ENCODE measurements around the gene YPEL4.
A peak's percentile ranks its signal among the peaks of the same experiment; 100 is the strongest.

The YPEL4 gene

GRCh38 chr11:57633394-57634070 is 16.2 kb downstream of the YPEL4 start:
- no peak overlapping the region for H3K4me3 ChIP-seq (ENCODE audit: low read depth, low read length)
- TF ChIP-seq, protein P1, sequence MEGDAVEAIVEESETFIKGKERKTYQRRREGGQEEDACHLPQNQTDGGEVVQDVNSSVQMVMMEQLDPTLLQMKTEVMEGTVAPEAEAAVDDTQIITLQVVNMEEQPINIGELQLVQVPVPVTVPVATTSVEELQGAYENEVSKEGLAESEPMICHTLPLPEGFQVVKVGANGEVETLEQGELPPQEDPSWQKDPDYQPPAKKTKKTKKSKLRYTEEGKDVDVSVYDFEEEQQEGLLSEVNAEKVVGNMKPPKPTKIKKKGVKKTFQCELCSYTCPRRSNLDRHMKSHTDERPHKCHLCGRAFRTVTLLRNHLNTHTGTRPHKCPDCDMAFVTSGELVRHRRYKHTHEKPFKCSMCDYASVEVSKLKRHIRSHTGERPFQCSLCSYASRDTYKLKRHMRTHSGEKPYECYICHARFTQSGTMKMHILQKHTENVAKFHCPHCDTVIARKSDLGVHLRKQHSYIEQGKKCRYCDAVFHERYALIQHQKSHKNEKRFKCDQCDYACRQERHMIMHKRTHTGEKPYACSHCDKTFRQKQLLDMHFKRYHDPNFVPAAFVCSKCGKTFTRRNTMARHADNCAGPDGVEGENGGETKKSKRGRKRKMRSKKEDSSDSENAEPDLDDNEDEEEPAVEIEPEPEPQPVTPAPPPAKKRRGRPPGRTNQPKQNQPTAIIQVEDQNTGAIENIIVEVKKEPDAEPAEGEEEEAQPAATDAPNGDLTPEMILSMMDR (IDR thresholded peaks at IDR 0.05; ENCODE audit: low read depth, low read length), result no peak
- TF ChIP-seq MYC (IDR thresholded peaks at IDR 0.05; ENCODE audit: low read depth, low read length), result no peak
- TF ChIP-seq, protein P2, sequence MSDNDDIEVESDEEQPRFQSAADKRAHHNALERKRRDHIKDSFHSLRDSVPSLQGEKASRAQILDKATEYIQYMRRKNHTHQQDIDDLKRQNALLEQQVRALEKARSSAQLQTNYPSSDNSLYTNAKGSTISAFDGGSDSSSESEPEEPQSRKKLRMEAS (IDR thresholded peaks at IDR 0.05; ENCODE audit: low read depth, low read length), result no peak
- no peak for TF ChIP-seq POLR2A (IDR thresholded peaks at IDR 0.05; ENCODE audit: extremely low read depth, insufficient read length)
- no peak for DNase-seq (ENCODE audit: low read depth)

GRCh38 chr11:57632116-57632515 is 17.6 kb downstream of the YPEL4 start:
- DNase-seq (ENCODE audit: low read depth), result peak; percentile 39
- TF ChIP-seq, protein P1 (IDR thresholded peaks at IDR 0.05; ENCODE audit: low read depth, low read length), result no peak
- TF ChIP-seq, protein P2 (IDR thresholded peaks at IDR 0.05; ENCODE audit: low read depth, low read length), result no peak
- TF ChIP-seq POLR2A (IDR thresholded peaks at IDR 0.05; ENCODE audit: extremely low read depth, insufficient read length) (no peak), MYC (IDR thresholded peaks at IDR 0.05; ENCODE audit: low read depth, low read length) (no peak)
- H3K4me3 ChIP-seq (ENCODE audit: low read depth, low read length), result no peak overlapping the region

- H3K4me3 ChIP-seq (ENCODE audit: low read depth, low read length), result no peak overlapping the region
- no peak for DNase-seq (ENCODE audit: low read depth)
- TF ChIP-seq, protein P1 (IDR thresholded peaks at IDR 0.05; ENCODE audit: low read depth, low read length), result no peak
- no peak for TF ChIP-seq POLR2A (IDR thresholded peaks at IDR 0.05; ENCODE audit: extremely low read depth, insufficient read length)
- no peak for TF ChIP-seq MYC (IDR thresholded peaks at IDR 0.05; ENCODE audit: low read depth, low read length)
- TF ChIP-seq, protein P2 (IDR thresholded peaks at IDR 0.05; ENCODE audit: low read depth, low read length), result no peak
These were observed 19.5 kb downstream of the YPEL4 start for GRCh38 chr11:57630171-57630570.

DNA sequence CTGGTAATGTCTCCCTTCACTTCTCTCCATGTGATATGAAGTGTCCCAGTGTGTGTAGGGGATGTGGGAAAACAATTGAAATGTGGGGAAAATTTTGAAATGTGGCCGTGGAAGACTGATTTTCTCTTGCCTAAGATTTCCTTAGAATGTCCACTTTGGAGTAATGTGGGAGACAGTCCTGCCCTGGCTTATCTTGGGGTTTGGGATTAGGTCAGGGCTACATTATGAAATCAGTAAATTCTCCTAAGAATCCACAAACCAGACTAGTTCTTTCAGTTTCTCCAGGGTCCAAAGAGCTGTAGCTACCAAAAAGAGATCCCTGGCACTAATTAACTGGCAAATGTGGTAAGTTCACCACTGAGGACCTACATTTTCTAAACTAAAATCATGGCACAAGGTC is 22.8 kb downstream of the YPEL4 start:
- no peak for DNase-seq (ENCODE audit: low read depth)
- H3K4me3 ChIP-seq (ENCODE audit: low read depth, low read length), result no peak overlapping the region
- no peak for TF ChIP-seq POLR2A (IDR thresholded peaks at IDR 0.05; ENCODE audit: extremely low read depth, insufficient read length)
- TF ChIP-seq, protein P1 (IDR thresholded peaks at IDR 0.05; ENCODE audit: low read depth, low read length), result no peak
- TF ChIP-seq, protein P2 (IDR thresholded peaks at IDR 0.05; ENCODE audit: low read depth, low read length), result no peak
- TF ChIP-seq MYC (IDR thresholded peaks at IDR 0.05; ENCODE audit: low read depth, low read length), result no peak

GRCh38 chr11:57624864-57625263 is 24.8 kb downstream of the YPEL4 start:
- no peak overlapping the region for H3K4me3 ChIP-seq (ENCODE audit: low read depth, low read length)
- TF ChIP-seq MYC (IDR thresholded peaks at IDR 0.05; ENCODE audit: low read depth, low read length), result no peak
- TF ChIP-seq, protein P2 (IDR thresholded peaks at IDR 0.05; ENCODE audit: low read depth, low read length), result no peak
- TF ChIP-seq, protein P1 (IDR thresholded peaks at IDR 0.05; ENCODE audit: low read depth, low read length), result no peak
- TF ChIP-seq POLR2A (IDR thresholded peaks at IDR 0.05; ENCODE audit: extremely low read depth, insufficient read length), result no peak
- DNase-seq (ENCODE audit: low read depth), result no peak

All from NB4 (cell line).